H1 (cell line): Measurements from ENCODE around the gene GTF2F2. TPM values are rescaled to one million over a fixed set of nuclear protein-coding genes. Genes with fewer than 3 reads are reported as not detected.

Source experiments
- CTCF ChIA-PET: fragments of 300-600 bp; sonication (Branson Sonifier 250); formaldehyde crosslinking; loops from one replicate; lab custom pipeline; 2021; ENCODE audit not compliant: partially characterized antibody; lab: Charles Lee
- POLR2A ChIA-PET: fragments of 300-600 bp; sonication (Branson Sonifier 250); formaldehyde crosslinking; loops from one replicate; lab custom pipeline; 2021; ENCODE audit warnings: inconsistent platforms; ENCODE audit not compliant: partially characterized antibody; lab: Charles Lee
- DNase-seq, 2 experiments: peaks; one replicate each; pipeline versions ENCODE4 v3.0.0 to v3.0.0-alpha.2; 2010 to 2022; ENCODE audit warnings: low spot score in 2 of 2, low read depth in 1 of 2, mixed read lengths in 1 of 2
- FAIRE-seq: peaks from 2 replicates; lab custom pipeline; 2011; peaks lifted over from hg19 to GRCh38; lab: Jason Lieb, UNC
- H2AFZ ChIP-seq: 2 replicates; pipeline ENCODE4 v1.8.1; 2012; ENCODE audit warnings: low read length, inconsistent platforms
- H2AK5ac ChIP-seq: 2 replicates; pipeline ENCODE4 v1.6.1; 2013; ENCODE audit warnings: low read depth, low read length
- H2BK120ac ChIP-seq: replicated peaks from 2 replicates; pipeline ENCODE3; 2013; ENCODE audit warnings: low read depth, low read length, inconsistent platforms
- H2BK12ac ChIP-seq: 2 replicates; pipeline ENCODE4 v1.6.1; 2013; ENCODE audit warnings: low read depth, low read length
- H2BK15ac ChIP-seq: 2 replicates; pipeline ENCODE4 v1.6.1; 2013; ENCODE audit warnings: low read length
- H2BK20ac ChIP-seq: 2 replicates; pipeline ENCODE4 v1.6.1; 2013; ENCODE audit warnings: low read length
- H2BK5ac ChIP-seq: 2 replicates; pipeline ENCODE4 v1.6.1; 2013; ENCODE audit warnings: low read depth, low read length
- H3K14ac ChIP-seq: 2 replicates; pipeline ENCODE4 v1.6.1; 2013; ENCODE audit warnings: inconsistent platforms; ENCODE audit not compliant: insufficient read length
- H3K18ac ChIP-seq: 2 replicates; pipeline ENCODE4 v1.6.1; 2013; ENCODE audit warnings: low read length; ENCODE audit errors: extremely low read depth
- H3K23ac ChIP-seq: 2 replicates; pipeline ENCODE4 v1.6.1; 2013; ENCODE audit warnings: inconsistent platforms; ENCODE audit not compliant: insufficient read length
- H3K23me2 ChIP-seq: 2 replicates; pipeline ENCODE4 v1.6.1; 2013; ENCODE audit warnings: low read depth, low read length
- H3K27ac ChIP-seq: 2 replicates; pipeline ENCODE4 v1.6.1; 2011; ENCODE audit warnings: low read depth, low read length, inconsistent platforms
- H3K27me3 ChIP-seq, 4 experiments: replicated peaks in 1 of 4; 1 replicate in 1 of 4; 2 replicates in 3 of 4; pipeline versions ENCODE4 v1.6.1 to v1.8.1; 2011 to 2013; ENCODE audit warnings: low read length in 3 of 4, mild to moderate bottlenecking in 3 of 4, inconsistent platforms in 2 of 4, mixed read lengths in 2 of 4, moderate library complexity in 1 of 4; ENCODE audit not compliant: control insufficient read depth in 3 of 4, insufficient read depth in 3 of 4; ENCODE audit errors: extremely low read depth in 1 of 4
- H3K36me3 ChIP-seq, 4 experiments: 2 replicates each; pipeline versions ENCODE4 v1.6.1 to v1.8.1; 2011 to 2013; ENCODE audit warnings: mild to moderate bottlenecking in 4 of 4, low read length in 3 of 4, moderate library complexity in 2 of 4, control low read depth in 1 of 4, inconsistent platforms in 1 of 4; ENCODE audit not compliant: insufficient read depth in 4 of 4, control insufficient read depth in 2 of 4
- H3K4ac ChIP-seq: replicated peaks from 2 replicates; pipeline ENCODE3; 2013; ENCODE audit warnings: low read length, low read depth, mixed read lengths, inconsistent platforms; ENCODE audit not compliant: insufficient read length
- H3K4me1 ChIP-seq, 4 experiments: replicated peaks in 1 of 4; 1 replicate in 1 of 4; 2 replicates in 3 of 4; pipeline versions ENCODE4 v1.6.1 to v1.8.1; 2011 to 2013; ENCODE audit warnings: low read length in 3 of 4, inconsistent platforms in 2 of 4, mixed read lengths in 1 of 4; ENCODE audit not compliant: insufficient read depth in 4 of 4, control insufficient read depth in 3 of 4
- H3K4me2 ChIP-seq, 2 experiments: 2 replicates each; pipeline versions ENCODE4 v1.6.1 to v1.8.1; 2011 to 2013; ENCODE audit warnings: low read depth in 2 of 2, low read length in 2 of 2, control low read depth in 1 of 2, inconsistent platforms in 1 of 2, mild to moderate bottlenecking in 1 of 2; ENCODE audit not compliant: insufficient read depth in 1 of 2
- H3K4me3 ChIP-seq, 4 experiments: fragments of 200-600, 300-600 bp in 1 of 4; sonication (generic), shearing (Covaris generic), sonication (Bioruptor Twin) in 1 of 4; 2 replicates each; pipeline versions ENCODE4 v1.5.1 to v1.8.1; 2011 to 2016; ENCODE audit warnings: low read length in 4 of 4, low read depth in 3 of 4, control low read depth in 2 of 4, inconsistent platforms in 2 of 4, mild to moderate bottlenecking in 2 of 4, mixed read lengths in 1 of 4, moderate library complexity in 1 of 4; ENCODE audit not compliant: insufficient read depth in 2 of 4; ENCODE audit errors: extremely low read depth in 1 of 4
- H3K56ac ChIP-seq: replicated peaks from 2 replicates; pipeline ENCODE3; 2013; ENCODE audit warnings: low read depth, mild to moderate bottlenecking, mixed read lengths, low read length, inconsistent platforms; ENCODE audit not compliant: insufficient read length
- H3K79me1 ChIP-seq: 2 replicates; pipeline ENCODE4 v1.6.1; 2013; ENCODE audit warnings: low read depth, low read length, control low read depth
- H3K79me2 ChIP-seq, 2 experiments: 2 replicates each; pipeline versions ENCODE4 v1.6.1 to v1.8.1; 2012 to 2013; ENCODE audit warnings: low read length in 2 of 2, mild to moderate bottlenecking in 2 of 2, inconsistent platforms in 1 of 2; ENCODE audit not compliant: insufficient read depth in 2 of 2, control insufficient read depth in 1 of 2
- H3K9ac ChIP-seq, 4 experiments: replicated peaks in 1 of 4; 1 replicate in 1 of 4; 2 replicates in 3 of 4; pipeline versions ENCODE4 v1.6.1 to v1.8.1; 2011 to 2013; ENCODE audit warnings: low read depth in 3 of 4, low read length in 3 of 4, control low read depth in 2 of 4, mild to moderate bottlenecking in 2 of 4, moderate library complexity in 2 of 4, inconsistent platforms in 1 of 4; ENCODE audit errors: extremely low read depth in 1 of 4
- H3K9me3 ChIP-seq, 2 experiments: 2 replicates each; pipeline versions ENCODE4 v1.6.1 to v1.8.1; 2012 to 2013; ENCODE audit warnings: mild to moderate bottlenecking in 2 of 2, moderate library complexity in 2 of 2, control low read depth in 1 of 2, inconsistent platforms in 1 of 2, low read depth in 1 of 2, low read length in 1 of 2, mixed read lengths in 1 of 2; ENCODE audit not compliant: insufficient read depth in 2 of 2
- H4K20me1 ChIP-seq, 2 experiments: replicated peaks in 1 of 2; 2 replicates each; pipeline versions ENCODE3 to v1.8.1; 2011 to 2013; ENCODE audit warnings: inconsistent platforms in 2 of 2, low read length in 2 of 2, mild to moderate bottlenecking in 1 of 2; ENCODE audit not compliant: insufficient read depth in 2 of 2, control insufficient read depth in 1 of 2
- H4K5ac ChIP-seq: 2 replicates; pipeline ENCODE4 v1.6.1; 2013; ENCODE audit warnings: low read length, low read depth, mixed read lengths, inconsistent platforms; ENCODE audit not compliant: insufficient read length
- H4K8ac ChIP-seq: 2 replicates; pipeline ENCODE4 v1.8.0; 2013; ENCODE audit warnings: mild to moderate bottlenecking, moderate library complexity, low read length, inconsistent platforms; ENCODE audit not compliant: insufficient read depth; ENCODE audit errors: extremely low read depth
- H4K91ac ChIP-seq: replicated peaks from 2 replicates; pipeline ENCODE3; 2013; ENCODE audit warnings: low read length, mixed read lengths, inconsistent platforms; ENCODE audit not compliant: insufficient read length
- ASH2L ChIP-seq: fragments of 200-600, 300-600 bp; sonication (generic); IDR thresholded peaks from one replicate; pipeline ENCODE4 v1.7.1; 2017; ENCODE audit warnings: low read length
- EP300 ChIP-seq, 2 experiments: IDR thresholded peaks; 1 replicate in 1 of 2; 2 replicates in 1 of 2; pipeline ENCODE4 v1.6.1; 2011 to 2012; ENCODE audit warnings: low read depth in 2 of 2, low read length in 2 of 2, mild to moderate bottlenecking in 2 of 2, borderline replicate concordance in 1 of 2, inconsistent platforms in 1 of 2, moderate library complexity in 1 of 2
- GABPA ChIP-seq: IDR thresholded peaks from 2 replicates; pipeline ENCODE4 v1.6.1; 2011; ENCODE audit warnings: mild to moderate bottlenecking, low read length, moderate library complexity, borderline replicate concordance; ENCODE audit not compliant: insufficient read depth
- NRF1 ChIP-seq: IDR thresholded peaks from 2 replicates; pipeline ENCODE4 v1.6.1; 2011; ENCODE audit warnings: mild to moderate bottlenecking, low read depth, low read length, improper control_type of control experiment
- POLR2AphosphoS5 ChIP-seq: IDR thresholded peaks from 2 replicates; pipeline ENCODE4 v1.6.1; 2011; ENCODE audit warnings: low read depth, low read length
- POU5F1 ChIP-seq: IDR thresholded peaks from 2 replicates; pipeline ENCODE4 v1.6.1; 2011; ENCODE audit warnings: low read depth, mild to moderate bottlenecking, low read length, moderate library complexity
- RXRA ChIP-seq: IDR thresholded peaks from 2 replicates; pipeline ENCODE4 v1.6.1; 2011; ENCODE audit warnings: low read depth, mild to moderate bottlenecking, low read length, moderate library complexity; ENCODE audit not compliant: insufficient read depth
- SIN3A ChIP-seq, 2 experiments: IDR thresholded peaks in 1 of 2; conservative IDR thresholded peaks in 1 of 2; 2 replicates each; pipeline ENCODE4 v1.6.1; 2011 to 2012; ENCODE audit warnings: low read length in 2 of 2, improper control_type of control experiment in 1 of 2, low read depth in 1 of 2, mild to moderate bottlenecking in 1 of 2
- SIX5 ChIP-seq: IDR thresholded peaks from 2 replicates; pipeline ENCODE4 v1.6.1; 2011; ENCODE audit warnings: mild to moderate bottlenecking, low read depth, low read length
- SP1 ChIP-seq: IDR thresholded peaks from 2 replicates; pipeline ENCODE4 v1.6.1; 2011; ENCODE audit warnings: low read depth, low read length
- SP4 ChIP-seq: IDR thresholded peaks from 2 replicates; pipeline ENCODE4 v1.6.1; 2012; ENCODE audit warnings: low read length, inconsistent platforms
- SUZ12 ChIP-seq: fragments of 200-600 bp; sonication (generic); IDR thresholded peaks from 2 replicates; pipeline ENCODE4 v1.6.1; 2012; ENCODE audit warnings: mild to moderate bottlenecking, inconsistent platforms, low read length, moderate library complexity, mixed read lengths
- TEAD4 ChIP-seq: IDR thresholded peaks from 2 replicates; pipeline ENCODE4 v1.6.1; 2012; ENCODE audit warnings: low read depth, low read length, inconsistent platforms, mixed read lengths
- USF2 ChIP-seq: IDR thresholded peaks from 2 replicates; pipeline ENCODE4 v1.6.1; 2011; ENCODE audit warnings: low read length, improper control_type of control experiment
- WGBS, 2 experiments: shearing (Covaris generic) in 1 of 2; methylation state at CpG; one replicate each; pipeline versions ENCODE4 v1.1.6 to v1.1.7; 2013 to 2015; ENCODE audit warnings: low lambda C conversion rate in 2 of 2, mixed read lengths in 2 of 2, inconsistent platforms in 1 of 2, low coverage in 1 of 2, missing lambda C conversion rate in 1 of 2; ENCODE audit not compliant: insufficient replicate concordance in 2 of 2, insufficient coverage in 1 of 2, insufficient read length in 1 of 2; ENCODE audit errors: extremely low coverage in 1 of 2, missing lambda C conversion rate in 1 of 2; 5-methylcytosine and 5-hydroxymethylcytosine counted together
- polyA plus RNA-seq, 7 experiments: library from polyadenylated mRNA; depleted of rRNA in 3 of 7; stranded (reverse) in 5 of 7; unstranded in 2 of 7; fragments of >200 nt in 5 of 7; fragments of 200-250 nt in 2 of 7; gene quantifications; 1 replicate in 5 of 7; 2 replicates in 1 of 7; 4 replicates in 1 of 7; pipeline versions ENCODE4 v1.2.1 to v1.2.3, GENCODE V29; 2011 to 2013; ENCODE audit warnings: missing spikeins in 2 of 7, mixed read lengths in 2 of 7
- total RNA-seq: library from RNA; stranded (reverse); fragmentation: NEBNext Ultra II Directional; extraction: Animal tissue kit (Norgen Biotek cat#: 25700); gene quantifications from 2 replicates; pipeline ENCODE4 v1.2.1, GENCODE V29; 2021

The GTF2F2 gene
- total and polyA plus RNA-seq, 2 of the 8 experiments (the other 6 are each of a cell fraction or from before 2014, with no cell fraction given): 10.8 to 31.1 TPM

- H2AFZ ChIP-seq: no peak overlapping the region
- H3K4me1 ChIP-seq: no peaks in the 10 kb centered on the region
- H3K14ac ChIP-seq: no peak overlapping the region
- H3K23ac ChIP-seq: no peak overlapping the region
- no peak overlapping the region for H4K8ac ChIP-seq
- no peak overlapping the region for H3K4me3 ChIP-seq
- no peak overlapping the region for H3K56ac ChIP-seq
- DNase-seq: no peak
- no peak overlapping the region for H3K4ac ChIP-seq
- no peaks in the 10 kb centered on the region for H3K27me3 ChIP-seq
- no peak overlapping the region for H4K5ac ChIP-seq
- no peak overlapping the region for H2BK120ac ChIP-seq
- no peak overlapping the region for H3K27ac ChIP-seq
- H2BK20ac ChIP-seq: no peak overlapping the region
- POLR2A ChIA-PET: no interaction called here
- H4K91ac ChIP-seq: no peak overlapping the region
- H2AK5ac ChIP-seq: 0 out of 2 replicates have a peak overlapping the region, but pooled peaks have one; percentile 31
- no peaks in the 10 kb centered on the region for H3K23me2 ChIP-seq
- H3K79me2 ChIP-seq: no peaks in the 10 kb centered on the region
- no peak overlapping the region for H2BK15ac ChIP-seq
- H3K18ac ChIP-seq: no peak overlapping the region
- H3K79me1 ChIP-seq: no peaks in the 10 kb centered on the region
- no peak overlapping the region for H2BK5ac ChIP-seq
- CTCF ChIA-PET: no interaction called here
- no peak for FAIRE-seq
- 82% methylated on average over 3 of the region's 3 CpGs; no CpG with 5 or more reads in 1 of the 2 experiments for WGBS, 2 experiments
- no peaks in the 10 kb centered on the region for H3K36me3 ChIP-seq
- no peaks in the 10 kb centered on the region for H3K9me3 ChIP-seq
- H3K4me2 ChIP-seq: no peak overlapping the region
- H3K9ac ChIP-seq: no peak overlapping the region
- no peaks in the 10 kb centered on the region for H4K20me1 ChIP-seq
- no peak overlapping the region for H2BK12ac ChIP-seq
- TF ChIP-seq GABPA: no peak
- TF ChIP-seq TEAD4: no peak
- TF ChIP-seq NRF1: no peak
- no peak for TF ChIP-seq RXRA
- TF ChIP-seq SP4: no peak
- TF ChIP-seq SP1: no peak
- TF ChIP-seq ASH2L: no peak
- TF ChIP-seq USF2: no peak
- TF ChIP-seq SUZ12: no peak
- no peak for TF ChIP-seq POU5F1
- TF ChIP-seq SIN3A (conservative IDR thresholded peaks at IDR 0.05 in 1 of 2, IDR thresholded peaks at IDR 0.05 in 1 of 2; ENCODE audit: low read depth in 1 of 2, low read length in 2 of 2): no peak
- no peak for TF ChIP-seq POLR2AphosphoS5
- no peak for TF ChIP-seq EP300 (IDR thresholded peaks at IDR 0.05; ENCODE audit: borderline replicate concordance in 1 of 2, low read depth in 2 of 2, low read length in 2 of 2)
- TF ChIP-seq SIX5: no peak
Observed at GRCh38 chr13:45276913-45277312, 156.6 kb downstream of the GTF2F2 start.
